ENCODE results near the gene CYTL1. TPM values are rescaled to one million over a fixed set of nuclear protein-coding genes. Genes with fewer than 3 reads are reported as not detected.

CYTL1 gene
- total RNA-seq, 1 donor from 2014 or later: 2.0 TPM

DNA sequence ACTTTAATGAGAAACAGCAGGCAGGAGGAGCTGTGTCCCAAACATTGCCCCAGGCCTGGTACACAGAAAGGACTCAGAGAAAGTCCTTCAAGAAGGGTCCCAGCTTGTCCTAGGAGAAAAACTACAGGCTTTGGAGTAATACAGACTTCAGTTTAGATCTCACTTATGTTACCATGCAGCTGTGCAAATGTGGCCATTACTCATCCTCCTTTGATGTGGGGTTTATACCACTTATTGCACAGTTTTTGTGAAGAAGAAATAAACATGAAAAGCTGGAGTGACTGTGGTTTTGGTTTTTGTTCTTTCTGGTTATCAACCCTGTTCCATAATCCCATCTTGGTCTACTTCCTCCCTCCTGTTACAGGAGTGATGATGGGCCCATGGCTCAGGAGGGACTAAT, 8.1 kb upstream of the CYTL1 start:
- Histone ChIP-seq H3K36me3 (no peaks in the 10 kb centered on the region), H3K9me3 (no peaks in the 10 kb centered on the region), H3K4me1 (no peaks in the 10 kb centered on the region), H3K27me3 (no peaks in the 10 kb centered on the region), H3K4me3 (no peak overlapping the region), H3K27ac (no peak overlapping the region)
- intact Hi-C loops (cut with DNase I): no loop called here
- no peak for DNase-seq (ENCODE audit: extremely low spot score in 2 of 2)
- TF ChIP-seq POLR2A (IDR thresholded peaks at IDR 0.05) (no peak), POLR2AphosphoS5 (IDR thresholded peaks at IDR 0.05; ENCODE audit: insufficient read depth in 1 of 2, low read depth in 1 of 2) (no peak)
- TF ChIP-seq, protein P1, sequence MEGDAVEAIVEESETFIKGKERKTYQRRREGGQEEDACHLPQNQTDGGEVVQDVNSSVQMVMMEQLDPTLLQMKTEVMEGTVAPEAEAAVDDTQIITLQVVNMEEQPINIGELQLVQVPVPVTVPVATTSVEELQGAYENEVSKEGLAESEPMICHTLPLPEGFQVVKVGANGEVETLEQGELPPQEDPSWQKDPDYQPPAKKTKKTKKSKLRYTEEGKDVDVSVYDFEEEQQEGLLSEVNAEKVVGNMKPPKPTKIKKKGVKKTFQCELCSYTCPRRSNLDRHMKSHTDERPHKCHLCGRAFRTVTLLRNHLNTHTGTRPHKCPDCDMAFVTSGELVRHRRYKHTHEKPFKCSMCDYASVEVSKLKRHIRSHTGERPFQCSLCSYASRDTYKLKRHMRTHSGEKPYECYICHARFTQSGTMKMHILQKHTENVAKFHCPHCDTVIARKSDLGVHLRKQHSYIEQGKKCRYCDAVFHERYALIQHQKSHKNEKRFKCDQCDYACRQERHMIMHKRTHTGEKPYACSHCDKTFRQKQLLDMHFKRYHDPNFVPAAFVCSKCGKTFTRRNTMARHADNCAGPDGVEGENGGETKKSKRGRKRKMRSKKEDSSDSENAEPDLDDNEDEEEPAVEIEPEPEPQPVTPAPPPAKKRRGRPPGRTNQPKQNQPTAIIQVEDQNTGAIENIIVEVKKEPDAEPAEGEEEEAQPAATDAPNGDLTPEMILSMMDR (IDR thresholded peaks at IDR 0.05): no peak

DNA sequence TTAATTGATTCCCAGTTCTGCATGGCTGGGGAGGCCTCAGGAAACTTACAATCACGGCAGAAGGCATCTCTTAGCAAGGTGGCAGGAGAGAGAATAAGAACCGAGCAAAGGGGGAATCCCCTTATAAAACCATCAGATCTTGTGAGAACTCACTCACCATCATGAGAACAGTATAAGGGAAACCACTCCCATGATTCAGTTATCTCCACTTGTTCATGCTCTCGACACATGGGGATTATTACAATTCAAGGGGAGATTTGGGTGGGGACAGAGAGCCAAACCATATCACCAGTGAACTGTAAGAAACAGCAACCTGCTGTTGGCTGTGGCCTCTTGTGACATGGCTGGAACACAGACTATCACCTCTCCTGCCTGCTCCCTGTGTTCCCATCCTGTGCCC, 7.1 kb upstream of the CYTL1 start:
- TF ChIP-seq, protein P1 (IDR thresholded peaks at IDR 0.05): no peak
- no peak for TF ChIP-seq POLR2AphosphoS5 (IDR thresholded peaks at IDR 0.05; ENCODE audit: insufficient read depth in 1 of 2, low read depth in 1 of 2)
- no peak for TF ChIP-seq POLR2A (IDR thresholded peaks at IDR 0.05)
- intact Hi-C loops (cut with DNase I): no loop called here

DNA sequence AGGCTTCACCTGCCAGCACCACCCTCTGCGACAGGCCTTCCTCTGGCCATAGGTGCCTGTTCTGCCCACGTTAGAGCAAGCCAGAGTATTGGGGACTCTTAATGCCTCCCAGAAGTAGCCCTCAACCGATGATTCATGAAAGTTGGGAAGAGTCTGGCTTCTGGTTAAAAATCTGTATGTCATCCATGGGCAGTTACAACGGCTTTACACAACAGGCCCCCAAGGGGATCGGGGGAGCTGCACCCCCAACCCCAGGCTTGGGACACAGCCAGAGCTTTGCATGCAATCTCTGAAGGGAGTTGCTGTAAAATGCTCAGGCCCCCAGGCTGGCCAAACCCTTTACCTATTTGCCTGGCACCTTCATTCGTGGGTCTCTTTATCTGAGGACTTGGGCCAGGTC, 5.4 kb upstream of the CYTL1 start:
- Histone ChIP-seq H3K4me1 (no peaks in the 10 kb centered on the region), H3K9me3 (no peaks in the 10 kb centered on the region), H3K27ac (no peak overlapping the region), H3K4me3 (no peak overlapping the region), H3K36me3 (no peaks in the 10 kb centered on the region), H3K27me3 (no peaks in the 10 kb centered on the region)
- peak; percentile 16 to 80 for DNase-seq (ENCODE audit: extremely low spot score in 2 of 2)
- intact Hi-C loops (cut with DNase I): no loop called here
- no peak for TF ChIP-seq POLR2A (IDR thresholded peaks at IDR 0.05)
- no peak for TF ChIP-seq POLR2AphosphoS5 (IDR thresholded peaks at IDR 0.05; ENCODE audit: insufficient read depth in 1 of 2, low read depth in 1 of 2)
- TF ChIP-seq, protein P1 (IDR thresholded peaks at IDR 0.05): no peak

More for the DNA sequence above, 7.1 kb upstream of the CYTL1 start:
- no peaks in the 10 kb centered on the region for H3K36me3 ChIP-seq
- H3K4me1 ChIP-seq: no peaks in the 10 kb centered on the region
- no peak overlapping the region for H3K27ac ChIP-seq
- DNase-seq (ENCODE audit: extremely low spot score in 2 of 2): no peak
- H3K4me3 ChIP-seq: no peak overlapping the region
- no peaks in the 10 kb centered on the region for H3K9me3 ChIP-seq
- H3K27me3 ChIP-seq: no peaks in the 10 kb centered on the region

DNA sequence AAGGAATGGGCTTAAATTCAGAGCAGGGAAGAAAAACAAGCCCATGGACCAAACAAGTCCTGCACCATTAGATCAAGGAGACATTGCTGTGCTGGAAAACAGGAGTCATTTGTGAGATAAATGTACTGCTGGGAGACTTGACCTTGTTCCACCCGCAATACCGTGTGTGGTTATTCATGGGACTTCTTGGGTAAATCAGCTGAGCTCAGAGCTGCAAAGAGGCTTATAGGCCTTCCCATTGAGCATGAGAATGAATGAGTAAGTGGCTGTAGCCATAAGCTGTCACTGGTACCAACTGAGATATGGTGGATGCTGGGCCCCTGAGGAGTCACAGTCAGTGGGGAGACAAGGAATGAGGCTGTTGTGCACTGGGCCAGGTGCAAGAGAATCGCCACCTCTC, 2.3 kb upstream of the CYTL1 start:
- H3K4me3 ChIP-seq: no peak overlapping the region
- no peaks in the 10 kb centered on the region for H3K36me3 ChIP-seq
- no peaks in the 10 kb centered on the region for H3K9me3 ChIP-seq
- intact Hi-C loops (cut with DNase I): no loop called here
- no peak for DNase-seq (ENCODE audit: extremely low spot score in 2 of 2)
- peaks cover 6% of the 10 kb centered on the region for H3K4me1 ChIP-seq
- TF ChIP-seq POLR2AphosphoS5 (IDR thresholded peaks at IDR 0.05; ENCODE audit: insufficient read depth in 1 of 2, low read depth in 1 of 2) (no peak), POLR2A (IDR thresholded peaks at IDR 0.05) (no peak)
- TF ChIP-seq, protein P1 (IDR thresholded peaks at IDR 0.05): no peak
- H3K27ac ChIP-seq: no peak overlapping the region
- no peaks in the 10 kb centered on the region for H3K27me3 ChIP-seq

DNA sequence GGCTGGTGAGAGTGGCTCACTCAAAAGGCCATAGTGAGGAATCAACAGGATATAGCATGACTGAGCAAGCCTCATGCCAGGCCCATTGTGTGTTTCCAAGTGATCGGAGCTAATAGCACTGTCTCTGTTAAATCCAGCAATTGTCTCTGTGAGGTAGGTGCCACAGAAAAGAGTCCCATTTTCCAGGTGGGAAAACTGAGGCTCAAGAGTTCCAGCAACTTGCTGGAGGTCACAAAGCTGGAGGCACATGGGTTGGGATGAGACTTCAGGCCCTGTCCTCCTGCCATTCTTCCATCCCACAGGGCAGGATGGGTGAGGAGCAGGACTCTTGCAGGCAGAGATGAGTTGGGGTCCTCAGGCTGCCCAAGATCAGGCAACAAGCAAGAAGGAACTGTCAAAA, 1.1 kb upstream of the CYTL1 start:
- H3K27ac ChIP-seq: no peak overlapping the region
- TF ChIP-seq, protein P1 (IDR thresholded peaks at IDR 0.05): no peak
- no peak for TF ChIP-seq POLR2AphosphoS5 (IDR thresholded peaks at IDR 0.05; ENCODE audit: insufficient read depth in 1 of 2, low read depth in 1 of 2)
- no peak for TF ChIP-seq POLR2A (IDR thresholded peaks at IDR 0.05)
- no peaks in the 10 kb centered on the region for H3K9me3 ChIP-seq
- intact Hi-C loops (cut with DNase I): no loop called here
- H3K4me3 ChIP-seq: no peak overlapping the region
- DNase-seq (ENCODE audit: extremely low spot score in 2 of 2): peak in 1 of 2 donors; percentile 69
- no peaks in the 10 kb centered on the region for H3K36me3 ChIP-seq
- H3K4me1 ChIP-seq: peaks cover 6% of the 10 kb centered on the region
- H3K27me3 ChIP-seq: no peaks in the 10 kb centered on the region

All from vagina (tissue), 2 donors.